ENCODE results near the gene SLC38A11. TPM values are rescaled to one million over a fixed set of nuclear protein-coding genes. Genes with fewer than 3 reads are reported as not detected.

Gene SLC38A11
- total RNA-seq, 1 experiment from 2014 or later, result not detected

DNA sequence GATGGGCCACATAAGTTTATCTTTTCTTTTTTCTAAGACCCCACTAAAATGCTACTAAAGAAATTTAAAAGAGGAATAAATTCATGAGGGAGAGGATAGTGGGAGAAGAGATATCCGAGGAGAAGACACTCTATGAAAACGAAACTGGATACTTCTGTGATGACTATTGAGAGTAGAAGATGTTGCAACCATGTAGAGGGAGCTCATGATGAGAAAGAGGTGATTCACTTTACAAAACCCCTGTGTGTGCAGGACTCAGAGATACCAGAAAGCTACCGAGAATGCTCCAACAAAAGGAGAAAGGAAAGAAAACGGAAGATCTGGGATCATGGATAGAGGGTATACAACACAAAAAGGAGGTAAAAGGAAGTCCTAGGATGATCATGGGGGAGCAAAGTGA, 34.9 kb downstream of the SLC38A11 start:
- Histone ChIP-seq H3K4me3 (no peak overlapping the region), H3K36me3 (no peaks in the 10 kb centered on the region), H3K27ac (peak overlapping the region; percentile 71), H3K9me3 (replicated peaks) (no peaks in the 10 kb centered on the region), H3K27me3 (replicated peaks) (no peaks in the 10 kb centered on the region), H3K4me1 (replicated peaks) (peaks cover 16% of the 10 kb centered on the region)
- peak; percentile 47 to 65 for DNase-seq (ENCODE audit: low read depth in 1 of 2, low spot score in 2 of 2)

DNA sequence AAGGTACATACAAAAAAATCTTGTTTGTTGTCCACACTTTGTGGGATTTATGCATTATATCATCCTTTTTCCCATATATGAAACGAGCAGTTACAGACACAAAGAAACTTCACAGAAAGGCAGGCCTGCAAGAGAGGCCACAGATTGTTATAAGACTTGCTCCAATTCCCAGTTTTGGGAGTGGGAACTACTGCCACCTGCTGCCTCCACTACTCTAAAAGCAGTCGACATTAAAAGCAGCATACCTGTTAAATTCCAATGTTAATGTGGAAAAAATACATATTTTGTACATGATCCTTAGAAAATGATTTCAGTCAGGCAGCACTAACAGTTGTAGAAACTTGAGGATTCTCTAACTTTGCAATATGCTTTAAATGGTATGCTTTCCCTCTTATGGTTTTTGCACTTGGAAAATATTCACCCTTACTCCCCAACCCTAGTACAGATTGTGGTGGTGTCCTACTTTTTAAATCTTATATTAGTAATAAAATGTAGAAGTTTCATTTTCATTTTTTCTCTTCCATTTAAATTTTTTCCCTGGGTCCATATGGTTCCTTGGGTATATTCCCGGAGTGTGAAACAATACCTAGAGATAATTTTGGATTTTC, 37.9 kb downstream of the SLC38A11 start:
- no peaks in the 10 kb centered on the region for H3K36me3 ChIP-seq
- no peak for DNase-seq (ENCODE audit: low read depth in 1 of 2, low spot score in 2 of 2)

DNA sequence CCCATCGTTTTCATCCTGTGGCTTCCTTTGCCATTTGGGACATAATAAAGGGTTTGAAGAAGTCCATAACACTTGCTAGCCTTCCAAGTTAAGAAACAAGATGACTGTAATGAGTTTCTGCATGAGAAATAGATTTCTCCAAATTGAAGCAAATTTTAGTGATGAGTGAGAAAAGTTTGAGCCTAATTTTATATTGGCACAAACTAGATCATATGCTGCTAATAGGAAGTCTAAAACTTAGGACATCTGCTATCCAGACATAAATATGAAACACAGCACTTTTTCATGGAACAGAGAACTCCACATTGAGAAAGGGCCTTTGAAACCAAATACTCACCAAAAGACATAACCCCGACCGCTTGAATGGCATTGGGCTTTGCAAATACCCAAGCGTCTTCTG, 39.8 kb downstream of the SLC38A11 start:
- Histone ChIP-seq H3K4me1 (replicated peaks) (peaks cover 35% of the 10 kb centered on the region), H3K4me3 (no peak overlapping the region), H3K36me3 (no peaks in the 10 kb centered on the region), H3K9me3 (replicated peaks) (no peaks in the 10 kb centered on the region), H3K27ac (no peak overlapping the region), H3K27me3 (replicated peaks) (no peaks in the 10 kb centered on the region)
- DNase-seq (ENCODE audit: low read depth in 1 of 2, low spot score in 2 of 2), result no peak

More for the DNA sequence above, 37.9 kb downstream of the SLC38A11 start:
- no peaks in the 10 kb centered on the region for H3K9me3 ChIP-seq (replicated peaks)
- H3K4me1 ChIP-seq (replicated peaks), result peaks cover 31% of the 10 kb centered on the region
- H3K27ac ChIP-seq, result no peak overlapping the region
- H3K27me3 ChIP-seq (replicated peaks), result no peaks in the 10 kb centered on the region
- H3K4me3 ChIP-seq, result no peak overlapping the region

- no peak overlapping the region for H3K27ac ChIP-seq
- peaks cover 40% of the 10 kb centered on the region for H3K4me1 ChIP-seq (replicated peaks)
- no peaks in the 10 kb centered on the region for H3K27me3 ChIP-seq (replicated peaks)
- H3K9me3 ChIP-seq (replicated peaks), result no peaks in the 10 kb centered on the region
- no peak overlapping the region for H3K4me3 ChIP-seq
- DNase-seq (ENCODE audit: low read depth in 1 of 2, low spot score in 2 of 2), result no peak
- H3K36me3 ChIP-seq, result no peaks in the 10 kb centered on the region
Measured at GRCh38 chr2:164913640-164914350, 41.5 kb downstream of the SLC38A11 start.

DNA sequence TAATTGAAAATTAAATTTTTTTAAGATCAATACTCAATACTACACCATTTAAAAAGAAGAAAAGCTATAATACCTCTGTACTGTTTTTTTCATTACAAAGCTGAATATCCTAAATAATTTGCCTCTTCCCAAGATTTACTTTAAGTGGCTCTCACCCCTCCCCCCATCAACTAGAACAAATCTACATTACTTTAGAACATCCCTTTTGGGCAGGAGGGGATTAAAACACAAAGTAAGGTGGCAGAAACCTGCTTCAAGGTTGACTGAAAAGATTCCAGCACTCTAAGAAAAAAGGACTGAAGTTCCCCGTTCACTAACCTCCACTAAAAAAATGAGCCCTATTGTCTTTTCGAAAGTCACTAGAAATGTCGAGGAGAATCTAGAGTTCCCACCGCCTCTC, 42.3 kb downstream of the SLC38A11 start:
- H3K4me1 ChIP-seq (replicated peaks), result peaks cover 40% of the 10 kb centered on the region

DNA sequence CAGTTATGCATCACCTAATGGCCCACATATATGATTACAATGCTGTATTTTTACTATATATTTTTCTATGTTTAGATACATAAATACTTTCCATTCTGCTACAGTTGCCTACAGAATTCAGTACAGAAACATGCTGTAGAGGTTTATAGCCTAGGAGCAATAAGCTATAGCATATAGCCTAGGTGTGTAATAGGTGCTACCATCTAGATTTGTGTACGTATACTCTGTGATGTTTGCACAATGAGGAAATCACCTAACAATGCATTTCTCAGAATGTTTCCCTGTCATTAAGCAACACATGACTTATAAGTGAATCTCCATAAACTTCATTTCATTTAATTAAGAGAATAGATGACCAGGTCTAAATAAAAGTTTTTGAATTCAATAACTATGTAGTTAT, 43.5 kb downstream of the SLC38A11 start:
- H3K27me3 ChIP-seq (replicated peaks), result no peaks in the 10 kb centered on the region
- no peaks in the 10 kb centered on the region for H3K36me3 ChIP-seq
- H3K27ac ChIP-seq, result peak overlapping the region; percentile 33; the same call in 1 of the 2 replicates
- peaks cover 40% of the 10 kb centered on the region for H3K4me1 ChIP-seq (replicated peaks)
- no peak overlapping the region for H3K4me3 ChIP-seq
- no peak for DNase-seq (ENCODE audit: low read depth in 1 of 2, low spot score in 2 of 2)
- H3K9me3 ChIP-seq (replicated peaks), result no peaks in the 10 kb centered on the region

More for the DNA sequence above, 42.3 kb downstream of the SLC38A11 start:
- DNase-seq (ENCODE audit: low read depth in 1 of 2, low spot score in 2 of 2), result no peak
- H3K4me3 ChIP-seq, result no peak overlapping the region
- H3K27me3 ChIP-seq (replicated peaks), result no peaks in the 10 kb centered on the region
- H3K27ac ChIP-seq, result no peak overlapping the region
- H3K36me3 ChIP-seq, result no peaks in the 10 kb centered on the region
- no peaks in the 10 kb centered on the region for H3K9me3 ChIP-seq (replicated peaks)

GRCh38 chr2:164910101-164910899, 45.0 kb downstream of the SLC38A11 start:
- no peak for DNase-seq (ENCODE audit: low read depth in 1 of 2, low spot score in 2 of 2)
- H3K4me3 ChIP-seq, result no peak overlapping the region
- peaks cover 40% of the 10 kb centered on the region for H3K4me1 ChIP-seq (replicated peaks)
- H3K27ac ChIP-seq, result no peak overlapping the region
- H3K36me3 ChIP-seq, result no peaks in the 10 kb centered on the region
- H3K27me3 ChIP-seq (replicated peaks), result no peaks in the 10 kb centered on the region
- no peaks in the 10 kb centered on the region for H3K9me3 ChIP-seq (replicated peaks)

DNA sequence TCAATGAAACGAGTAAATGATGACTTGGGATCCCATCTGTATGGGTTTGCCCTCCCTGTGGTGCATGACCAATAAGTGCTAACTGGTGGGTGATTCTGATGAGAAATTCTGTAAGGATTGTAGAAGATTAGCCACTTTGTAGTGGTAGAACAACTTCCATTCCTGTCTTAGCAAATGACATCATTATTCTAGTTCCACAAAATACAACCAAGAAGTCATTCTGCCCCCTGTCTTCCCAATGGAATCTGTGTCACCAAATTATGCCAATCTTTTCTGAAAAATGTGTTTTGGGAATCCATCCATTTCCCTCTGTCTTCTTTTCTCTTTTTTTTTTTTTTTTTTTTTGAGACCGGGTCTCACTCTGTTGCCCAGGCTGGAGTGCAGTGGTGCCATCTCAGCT, 48.4 kb downstream of the SLC38A11 start:
- DNase-seq (ENCODE audit: low read depth in 1 of 2, low spot score in 2 of 2), result no peak
- H3K9me3 ChIP-seq (replicated peaks), result no peaks in the 10 kb centered on the region
- H3K27ac ChIP-seq, result no peak overlapping the region
- no peaks in the 10 kb centered on the region for H3K36me3 ChIP-seq
- peaks cover 20% of the 10 kb centered on the region for H3K4me1 ChIP-seq (replicated peaks)
- no peak overlapping the region for H3K4me3 ChIP-seq
- no peaks in the 10 kb centered on the region for H3K27me3 ChIP-seq (replicated peaks)

DNA sequence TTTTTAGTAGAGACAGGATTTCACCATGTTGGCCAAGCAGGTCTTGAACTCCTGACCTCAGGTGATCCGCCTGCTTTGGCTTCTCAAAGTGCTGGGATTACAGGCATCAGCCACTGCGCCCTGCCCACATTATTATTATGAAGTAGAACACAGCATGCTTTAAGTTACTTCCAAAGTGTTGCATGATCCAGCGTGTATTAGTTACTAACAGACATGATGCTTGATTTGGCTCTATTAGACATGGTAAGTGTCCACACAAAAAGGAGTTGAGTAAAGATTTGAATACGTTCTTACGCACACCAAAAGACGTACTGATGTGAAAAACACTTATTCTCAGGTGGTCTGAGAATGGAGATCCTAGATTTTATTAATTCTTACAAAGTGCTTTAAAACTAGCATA, 50.0 kb downstream of the SLC38A11 start:
- no peak for DNase-seq (ENCODE audit: low read depth in 1 of 2, low spot score in 2 of 2)

DNA sequence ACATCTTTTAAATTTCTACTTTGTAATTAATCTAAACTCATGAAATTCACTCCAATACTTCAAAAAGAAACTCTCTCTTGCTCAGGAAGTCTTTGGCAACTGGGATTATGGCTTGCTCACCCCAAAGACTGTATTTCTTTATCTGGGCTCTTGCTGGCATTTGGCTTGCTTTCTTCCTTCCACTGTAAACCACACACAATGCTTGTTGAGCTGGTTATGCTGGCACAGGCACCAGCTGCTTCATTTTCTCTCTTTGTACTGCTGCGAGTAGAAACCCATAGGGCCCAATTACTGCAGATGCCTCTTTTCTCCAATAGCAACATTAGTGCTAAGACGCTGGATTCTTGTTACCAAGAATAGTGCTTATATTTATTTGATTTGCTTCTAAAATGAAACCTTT, 51.4 kb downstream of the SLC38A11 start:
- H3K4me3 ChIP-seq, result no peak overlapping the region
- H3K4me1 ChIP-seq (replicated peaks), result no peaks in the 10 kb centered on the region
- H3K36me3 ChIP-seq, result no peaks in the 10 kb centered on the region
- no peaks in the 10 kb centered on the region for H3K27me3 ChIP-seq (replicated peaks)
- H3K9me3 ChIP-seq (replicated peaks), result no peaks in the 10 kb centered on the region
- DNase-seq (ENCODE audit: low read depth in 1 of 2, low spot score in 2 of 2), result no peak
- H3K27ac ChIP-seq, result no peak overlapping the region

More for the DNA sequence above, 50.0 kb downstream of the SLC38A11 start:
- Histone ChIP-seq H3K4me3 (no peak overlapping the region), H3K27ac (no peak overlapping the region), H3K9me3 (replicated peaks) (no peaks in the 10 kb centered on the region), H3K27me3 (replicated peaks) (no peaks in the 10 kb centered on the region), H3K4me1 (replicated peaks) (peaks cover 6% of the 10 kb centered on the region), H3K36me3 (no peaks in the 10 kb centered on the region)

DNA sequence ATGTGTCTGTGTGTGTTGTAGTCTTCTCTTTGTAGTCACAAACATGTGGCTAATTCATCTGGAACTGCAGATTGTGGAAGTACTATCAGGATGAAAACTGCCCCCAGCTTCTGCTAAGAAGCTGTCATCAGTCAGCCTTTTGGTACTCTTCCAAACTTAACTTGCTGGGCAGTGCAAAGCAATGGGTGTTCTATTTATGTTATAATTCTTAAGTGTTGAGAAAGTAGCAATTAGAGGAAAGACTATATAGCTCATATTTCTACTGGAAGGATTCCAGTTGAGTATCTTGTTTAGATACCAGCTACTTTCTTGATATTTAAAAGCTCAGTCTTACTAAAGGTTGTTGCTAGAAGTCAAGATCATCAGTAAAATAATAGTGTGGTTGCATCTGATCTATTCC, 52.1 kb downstream of the SLC38A11 start:
- H3K27me3 ChIP-seq (replicated peaks), result no peaks in the 10 kb centered on the region
- no peak overlapping the region for H3K27ac ChIP-seq

GRCh38 chr2:164899121-164899520, 56.2 kb downstream of the SLC38A11 start:
- H3K9me3 ChIP-seq (replicated peaks), result no peaks in the 10 kb centered on the region
- no peak overlapping the region for H3K27ac ChIP-seq
- H3K4me1 ChIP-seq (replicated peaks), result peaks cover 6% of the 10 kb centered on the region
- H3K4me3 ChIP-seq, result no peak overlapping the region
- no peaks in the 10 kb centered on the region for H3K36me3 ChIP-seq
- H3K27me3 ChIP-seq (replicated peaks), result no peaks in the 10 kb centered on the region
- no peak for DNase-seq (ENCODE audit: low read depth in 1 of 2, low spot score in 2 of 2)

More for the DNA sequence above, 52.1 kb downstream of the SLC38A11 start:
- Histone ChIP-seq H3K4me1 (replicated peaks) (no peaks in the 10 kb centered on the region), H3K36me3 (no peaks in the 10 kb centered on the region), H3K4me3 (no peak overlapping the region), H3K9me3 (replicated peaks) (no peaks in the 10 kb centered on the region)
- no peak for DNase-seq (ENCODE audit: low read depth in 1 of 2, low spot score in 2 of 2)

- no peaks in the 10 kb centered on the region for H3K9me3 ChIP-seq (replicated peaks)
- H3K36me3 ChIP-seq, result no peaks in the 10 kb centered on the region
- no peak for DNase-seq (ENCODE audit: low read depth in 1 of 2, low spot score in 2 of 2)
- H3K4me1 ChIP-seq (replicated peaks), result peaks cover 6% of the 10 kb centered on the region
- no peak overlapping the region for H3K4me3 ChIP-seq
- no peak overlapping the region for H3K27ac ChIP-seq
- no peaks in the 10 kb centered on the region for H3K27me3 ChIP-seq (replicated peaks)
Measured at GRCh38 chr2:164898475-164898874, 56.9 kb downstream of the SLC38A11 start.

Measured in SJSA1 (cell line).